Ishikawa (cell line): ENCODE results near the gene MYO7B.

ENCODE experiments used
- CEBPB ChIP-seq: IDR thresholded peaks from 2 replicates; pipeline ENCODE4 v1.6.1; 2012
- CREB1 ChIP-seq: IDR thresholded peaks from 2 replicates; pipeline ENCODE4 v1.6.1; 2012; ENCODE audit warnings: low read depth
- EGR1 ChIP-seq: IDR thresholded peaks from 2 replicates; pipeline ENCODE4 v1.6.1; 2012
- EP300 ChIP-seq: IDR thresholded peaks from 2 replicates; pipeline ENCODE4 v1.6.1; 2012; ENCODE audit warnings: borderline replicate concordance
- FOXM1 ChIP-seq: IDR thresholded peaks from 2 replicates; pipeline ENCODE4 v1.6.1; 2012; ENCODE audit warnings: low read depth, borderline replicate concordance
- NFIC ChIP-seq: IDR thresholded peaks from 2 replicates; pipeline ENCODE4 v1.6.1; 2012
- RAD21 ChIP-seq: IDR thresholded peaks from 2 replicates; pipeline ENCODE4 v1.6.1; 2012; ENCODE audit warnings: low read depth
- TAF1 ChIP-seq: IDR thresholded peaks from 2 replicates; pipeline ENCODE4 v1.6.1; 2012; ENCODE audit warnings: low read depth, mild to moderate bottlenecking
- TCF12 ChIP-seq: IDR thresholded peaks from 2 replicates; pipeline ENCODE4 v1.6.1; 2012; ENCODE audit warnings: low read depth
- TEAD4 ChIP-seq: IDR thresholded peaks from 2 replicates; pipeline ENCODE4 v1.6.1; 2012
- YY1 ChIP-seq: IDR thresholded peaks from 2 replicates; pipeline ENCODE4 v1.6.1; 2012; ENCODE audit warnings: low read depth
- ZBTB7A ChIP-seq: IDR thresholded peaks from 2 replicates; pipeline ENCODE4 v1.6.1; 2012; ENCODE audit warnings: low read depth
- TF ChIP-seq, protein P1 (sequence below): IDR thresholded peaks from 2 replicates; pipeline ENCODE4 v1.6.1; 2012; ENCODE audit warnings: low read depth, mild to moderate bottlenecking
- TF ChIP-seq, protein P2 (sequence below): IDR thresholded peaks from 2 replicates; pipeline ENCODE4 v1.6.1; 2012
- TF ChIP-seq, protein P3 (sequence below): IDR thresholded peaks from 2 replicates; pipeline ENCODE4 v1.6.1; 2012

MYO7B gene

DNA sequence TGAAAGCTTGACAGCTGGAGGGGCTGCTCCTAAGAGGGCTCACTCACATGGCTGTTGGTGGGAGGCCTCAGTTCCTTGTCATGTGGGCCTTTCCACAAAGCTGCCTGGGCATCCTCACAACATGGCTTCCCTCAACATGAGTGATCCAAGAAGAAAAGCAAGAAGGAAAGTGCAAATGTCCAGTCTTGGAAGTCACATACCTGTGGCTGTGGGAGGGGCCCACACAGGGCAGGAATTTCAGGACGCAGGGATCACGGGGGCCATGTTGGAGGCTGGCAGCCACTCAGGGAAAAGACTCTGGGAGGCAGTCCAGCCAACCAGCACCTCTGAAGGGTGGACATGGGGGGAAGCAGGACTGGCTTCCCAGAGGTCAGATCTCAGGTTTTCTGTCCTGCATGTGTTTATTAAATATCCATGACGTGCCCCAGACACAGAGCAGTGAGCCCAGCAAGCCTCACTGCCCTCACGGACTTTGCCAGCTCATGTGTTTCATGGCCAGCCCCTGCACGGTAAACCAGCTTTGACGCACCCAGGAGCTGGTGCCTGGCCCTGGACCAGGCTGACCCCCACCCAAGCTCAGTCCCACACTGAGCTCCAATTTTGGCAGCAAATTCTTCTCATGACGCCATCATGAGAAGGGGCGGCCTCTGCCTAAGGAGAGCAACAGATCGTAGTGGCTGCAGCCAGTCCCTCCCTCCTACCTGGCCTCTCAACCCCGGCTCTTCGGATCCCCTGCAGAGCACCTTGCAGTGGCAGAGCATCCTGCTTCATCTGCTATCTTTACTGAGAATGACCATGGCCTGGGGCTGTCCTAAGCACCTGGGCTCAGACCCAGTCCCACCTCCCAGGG, 75.8 kb downstream of the MYO7B start:
- TF ChIP-seq TCF12 (no peak), CEBPB (no peak), TEAD4 (no peak)

DNA sequence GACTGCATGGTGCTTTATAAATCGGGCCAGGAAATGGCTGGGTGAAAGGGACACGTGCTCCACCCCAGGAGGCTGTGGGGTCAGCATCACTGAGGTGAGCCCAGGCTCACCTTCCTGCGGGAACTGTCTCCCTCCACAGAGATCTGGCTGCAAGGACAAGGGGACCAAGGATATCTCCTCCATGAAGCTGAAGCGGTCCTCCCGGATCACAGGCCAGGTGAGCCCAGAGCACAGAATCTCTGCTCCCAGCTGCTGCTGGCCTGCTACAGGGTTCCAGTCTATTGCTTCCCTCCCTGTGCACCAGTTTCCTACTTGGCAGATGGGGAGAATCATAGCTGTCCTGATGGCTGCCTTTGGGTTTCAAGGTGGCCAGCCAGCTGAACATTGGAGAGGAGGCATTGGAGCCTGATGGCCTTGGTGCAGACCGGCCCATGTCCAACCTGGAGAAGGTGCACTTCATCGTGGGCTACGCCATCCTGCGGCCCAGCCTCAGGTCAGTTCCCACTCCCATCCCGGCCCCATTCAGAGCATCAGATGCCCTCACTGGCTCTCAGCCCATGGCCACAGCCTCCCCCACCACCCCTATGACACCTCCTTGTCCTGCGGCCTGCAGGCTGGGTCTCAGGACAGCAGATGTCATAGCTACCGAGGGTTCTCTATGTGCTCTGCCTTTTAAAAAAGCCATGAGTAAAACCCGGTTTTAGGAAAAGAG, 76.8 kb downstream of the MYO7B start:
- TF ChIP-seq ZBTB7A: no peak
- no peak for TF ChIP-seq RAD21
- TF ChIP-seq EP300: no peak
- TF ChIP-seq TAF1: no peak
- no peak for TF ChIP-seq TCF12
- TF ChIP-seq TEAD4: no peak
- TF ChIP-seq, protein P1, sequence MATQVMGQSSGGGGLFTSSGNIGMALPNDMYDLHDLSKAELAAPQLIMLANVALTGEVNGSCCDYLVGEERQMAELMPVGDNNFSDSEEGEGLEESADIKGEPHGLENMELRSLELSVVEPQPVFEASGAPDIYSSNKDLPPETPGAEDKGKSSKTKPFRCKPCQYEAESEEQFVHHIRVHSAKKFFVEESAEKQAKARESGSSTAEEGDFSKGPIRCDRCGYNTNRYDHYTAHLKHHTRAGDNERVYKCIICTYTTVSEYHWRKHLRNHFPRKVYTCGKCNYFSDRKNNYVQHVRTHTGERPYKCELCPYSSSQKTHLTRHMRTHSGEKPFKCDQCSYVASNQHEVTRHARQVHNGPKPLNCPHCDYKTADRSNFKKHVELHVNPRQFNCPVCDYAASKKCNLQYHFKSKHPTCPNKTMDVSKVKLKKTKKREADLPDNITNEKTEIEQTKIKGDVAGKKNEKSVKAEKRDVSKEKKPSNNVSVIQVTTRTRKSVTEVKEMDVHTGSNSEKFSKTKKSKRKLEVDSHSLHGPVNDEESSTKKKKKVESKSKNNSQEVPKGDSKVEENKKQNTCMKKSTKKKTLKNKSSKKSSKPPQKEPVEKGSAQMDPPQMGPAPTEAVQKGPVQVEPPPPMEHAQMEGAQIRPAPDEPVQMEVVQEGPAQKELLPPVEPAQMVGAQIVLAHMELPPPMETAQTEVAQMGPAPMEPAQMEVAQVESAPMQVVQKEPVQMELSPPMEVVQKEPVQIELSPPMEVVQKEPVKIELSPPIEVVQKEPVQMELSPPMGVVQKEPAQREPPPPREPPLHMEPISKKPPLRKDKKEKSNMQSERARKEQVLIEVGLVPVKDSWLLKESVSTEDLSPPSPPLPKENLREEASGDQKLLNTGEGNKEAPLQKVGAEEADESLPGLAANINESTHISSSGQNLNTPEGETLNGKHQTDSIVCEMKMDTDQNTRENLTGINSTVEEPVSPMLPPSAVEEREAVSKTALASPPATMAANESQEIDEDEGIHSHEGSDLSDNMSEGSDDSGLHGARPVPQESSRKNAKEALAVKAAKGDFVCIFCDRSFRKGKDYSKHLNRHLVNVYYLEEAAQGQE: no peak
- TF ChIP-seq EGR1: no peak
- no peak for TF ChIP-seq NFIC
- no peak for TF ChIP-seq CREB1
- no peak for TF ChIP-seq YY1
- no peak for TF ChIP-seq CEBPB
- TF ChIP-seq FOXM1: no peak
- TF ChIP-seq, protein P2, sequence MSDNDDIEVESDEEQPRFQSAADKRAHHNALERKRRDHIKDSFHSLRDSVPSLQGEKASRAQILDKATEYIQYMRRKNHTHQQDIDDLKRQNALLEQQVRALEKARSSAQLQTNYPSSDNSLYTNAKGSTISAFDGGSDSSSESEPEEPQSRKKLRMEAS: no peak
- TF ChIP-seq, protein P3, sequence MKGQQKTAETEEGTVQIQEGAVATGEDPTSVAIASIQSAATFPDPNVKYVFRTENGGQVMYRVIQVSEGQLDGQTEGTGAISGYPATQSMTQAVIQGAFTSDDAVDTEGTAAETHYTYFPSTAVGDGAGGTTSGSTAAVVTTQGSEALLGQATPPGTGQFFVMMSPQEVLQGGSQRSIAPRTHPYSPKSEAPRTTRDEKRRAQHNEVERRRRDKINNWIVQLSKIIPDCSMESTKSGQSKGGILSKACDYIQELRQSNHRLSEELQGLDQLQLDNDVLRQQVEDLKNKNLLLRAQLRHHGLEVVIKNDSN: no peak

DNA sequence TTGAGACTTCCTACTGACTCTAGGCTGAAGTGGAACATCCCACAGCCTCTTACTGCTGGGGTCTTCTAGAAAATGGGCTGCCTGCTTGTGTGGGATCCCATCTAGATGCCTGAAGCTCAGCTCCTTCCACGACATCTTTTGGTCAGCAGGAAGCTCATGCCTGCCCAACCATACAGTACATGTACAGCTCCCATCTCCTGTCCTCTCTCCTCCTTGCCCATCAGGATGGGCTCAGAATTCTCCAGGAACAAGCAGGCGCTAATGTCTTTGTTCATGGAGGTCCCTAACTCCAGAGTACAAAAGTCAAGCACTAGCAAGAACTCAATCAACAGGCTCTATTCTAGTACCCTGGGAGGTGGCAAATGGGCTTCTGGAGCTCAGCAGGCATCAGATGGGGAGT, 78.8 kb downstream of the MYO7B start:
- TF ChIP-seq CEBPB (no peak), RAD21 (no peak), YY1 (no peak), ZBTB7A (no peak), NFIC (no peak), TEAD4 (no peak), TCF12 (no peak), FOXM1 (no peak)
- TF ChIP-seq, protein P3: no peak

DNA sequence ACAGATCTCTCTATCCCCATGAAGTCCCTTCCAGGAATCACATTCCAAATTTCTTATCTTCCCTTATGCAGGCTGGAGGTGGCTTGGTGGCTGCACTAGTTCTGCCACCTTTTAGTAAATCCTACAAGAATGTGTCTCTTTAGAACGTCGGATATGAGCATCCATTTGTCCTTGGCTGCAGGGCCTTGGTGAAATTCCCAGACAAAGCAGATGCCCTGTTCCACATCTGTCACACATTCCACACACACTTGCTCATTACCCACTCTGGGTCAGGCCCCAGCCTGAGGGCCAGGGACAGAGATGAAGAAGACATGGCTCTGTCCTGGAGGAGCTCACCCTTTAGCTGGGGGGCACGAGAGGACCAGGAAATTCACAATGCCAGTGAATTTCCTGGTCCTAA, 79.2 kb downstream of the MYO7B start:
- TF ChIP-seq CEBPB (no peak), TAF1 (no peak), EGR1 (no peak), EP300 (no peak), NFIC (no peak), TEAD4 (no peak), RAD21 (no peak), FOXM1 (no peak), TCF12 (no peak), ZBTB7A (no peak), CREB1 (no peak), YY1 (no peak)
- TF ChIP-seq, protein P2: no peak
- TF ChIP-seq, protein P3: no peak
- TF ChIP-seq, protein P1: no peak

DNA sequence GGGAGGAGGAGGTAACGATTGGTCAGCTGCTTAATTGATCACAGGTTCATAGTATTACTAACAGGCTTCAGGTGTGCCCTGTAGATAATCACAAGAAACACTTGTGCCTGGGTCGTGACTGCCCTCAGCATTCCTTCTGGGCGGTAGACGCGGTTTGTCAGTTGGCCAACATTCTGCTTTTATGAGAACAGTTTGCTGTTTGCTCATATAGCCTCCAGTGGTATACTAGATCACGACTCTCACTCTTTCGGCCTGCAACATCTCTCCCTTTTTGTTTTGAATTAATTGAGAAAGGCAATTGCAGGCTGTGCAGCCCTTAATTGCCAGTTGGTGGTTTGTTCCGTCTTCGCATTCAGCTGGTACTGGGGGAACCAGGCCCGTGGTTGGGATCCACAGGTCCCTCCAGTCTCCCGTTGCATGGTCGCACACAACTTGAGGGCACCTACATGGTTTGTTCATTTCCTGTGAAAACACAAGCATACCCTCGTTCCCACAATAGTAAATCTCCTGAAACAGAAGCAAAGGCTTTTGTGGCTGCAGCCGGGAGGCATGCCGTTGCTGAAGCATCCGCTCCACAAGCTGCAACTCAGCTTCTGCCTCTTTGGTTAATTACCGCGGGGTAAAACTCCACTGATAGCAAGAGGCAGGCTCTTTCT, 80.2 kb downstream of the MYO7B start:
- no peak for TF ChIP-seq RAD21
- no peak for TF ChIP-seq EGR1
- TF ChIP-seq FOXM1: no peak
- TF ChIP-seq, protein P1: no peak
- no peak for TF ChIP-seq CEBPB
